Liver (tissue), 3 donors: ENCODE measurements around the gene LMBRD2.

Experiments used
- CTCF ChIP-seq: fragments of 150-350 bp; IDR thresholded peaks from 2 replicates; pipeline ENCODE4 v1.5.1; 2017; ENCODE audit warnings: improper control_type of control experiment, low read depth, low read length; ENCODE audit not compliant: missing input control
- EGR1 ChIP-seq, 2 donors: IDR thresholded peaks; 2 replicates each; pipeline ENCODE4 v1.6.1; 2016 to 2018; ENCODE audit warnings: antibody characterized with exemption in 2 of 2, low read depth in 2 of 2
- GABPA ChIP-seq, 2 donors: IDR thresholded peaks in 1 of 2; conservative IDR thresholded peaks in 1 of 2; 2 replicates each; pipeline ENCODE4 v1.6.1; 2016; ENCODE audit warnings: antibody characterized with exemption in 2 of 2, mild to moderate bottlenecking in 1 of 2, moderate library complexity in 1 of 2
- JUND ChIP-seq, 2 donors: IDR thresholded peaks; 2 replicates each; pipeline ENCODE4 v1.6.1; 2016; ENCODE audit warnings: antibody characterized with exemption in 2 of 2
- MAX ChIP-seq: IDR thresholded peaks from 2 replicates; pipeline ENCODE4 v1.6.1; 2016; ENCODE audit warnings: antibody characterized with exemption
- REST ChIP-seq: IDR thresholded peaks from 2 replicates; pipeline ENCODE4 v1.6.1; 2016; ENCODE audit warnings: antibody characterized with exemption, mild to moderate bottlenecking
- YY1 ChIP-seq: IDR thresholded peaks from 2 replicates; pipeline ENCODE4 v1.6.1; 2016; ENCODE audit warnings: antibody characterized with exemption, mild to moderate bottlenecking
- ZBTB33 ChIP-seq: IDR thresholded peaks from 2 replicates; pipeline ENCODE4 v1.6.1; 2016; ENCODE audit warnings: antibody characterized with exemption
- donor health status: healthy.
- donor health status: healthy.

- TF ChIP-seq CTCF (no peak), MAX (no peak), ZBTB33 (no peak), REST (no peak), JUND (IDR thresholded peaks at IDR 0.05) (no peak), EGR1 (IDR thresholded peaks at IDR 0.05; ENCODE audit: low read depth in 2 of 2) (no peak), YY1 (no peak), GABPA (IDR thresholded peaks at IDR 0.05 in 1 of 2, conservative IDR thresholded peaks at IDR 0.05 in 1 of 2) (no peak)
Measured at GRCh38 chr5:36054647-36055046, 97.0 kb downstream of the LMBRD2 start.
